ENCODE data around the gene KDM4B. TPM values are rescaled to one million over a fixed set of nuclear protein-coding genes. Genes with fewer than 3 reads are reported as not detected.

The KDM4B gene
- total RNA-seq, 6 experiments from 2014 or later, result 17.0 to 27.2 (median 20.3) TPM

DNA sequence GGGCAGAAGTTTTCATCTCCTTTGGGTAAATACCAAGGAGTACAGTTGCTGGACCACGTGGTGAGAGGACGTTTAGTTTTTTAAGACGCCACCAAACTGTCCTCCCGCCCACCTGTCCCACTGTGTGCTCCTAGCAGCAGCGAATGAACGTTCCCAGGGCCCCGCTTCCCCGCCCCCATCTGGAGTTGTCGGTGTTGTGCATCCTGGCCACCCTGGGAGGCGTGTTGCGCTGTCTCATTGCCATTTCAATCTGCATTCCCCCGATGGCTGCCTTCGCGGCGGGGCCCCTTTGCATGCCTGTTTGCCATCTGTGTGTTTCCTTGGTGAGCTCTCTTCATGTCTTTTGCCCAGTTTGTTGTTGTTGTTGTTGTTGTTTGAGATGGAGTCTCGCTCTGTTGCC is 76.1 kb downstream of the KDM4B start:
- no peak for DNase-seq
- Mint-ChIP-seq H3K4me1 (ENCODE audit: low read depth) (peaks cover 20% of the 10 kb centered on the region), H3K4me3 (no peak overlapping the region), H3K27me3 (ENCODE audit: insufficient read depth) (peaks cover 5% of the 10 kb centered on the region), H3K9me3 (peaks cover 10% of the 10 kb centered on the region; the same call in 1 of the 2 replicates), H3K36me3 (ENCODE audit: low read depth) (peaks cover 25% of the 10 kb centered on the region), H3K27ac (no peak overlapping the region)
- TF ChIP-seq, protein P1, sequence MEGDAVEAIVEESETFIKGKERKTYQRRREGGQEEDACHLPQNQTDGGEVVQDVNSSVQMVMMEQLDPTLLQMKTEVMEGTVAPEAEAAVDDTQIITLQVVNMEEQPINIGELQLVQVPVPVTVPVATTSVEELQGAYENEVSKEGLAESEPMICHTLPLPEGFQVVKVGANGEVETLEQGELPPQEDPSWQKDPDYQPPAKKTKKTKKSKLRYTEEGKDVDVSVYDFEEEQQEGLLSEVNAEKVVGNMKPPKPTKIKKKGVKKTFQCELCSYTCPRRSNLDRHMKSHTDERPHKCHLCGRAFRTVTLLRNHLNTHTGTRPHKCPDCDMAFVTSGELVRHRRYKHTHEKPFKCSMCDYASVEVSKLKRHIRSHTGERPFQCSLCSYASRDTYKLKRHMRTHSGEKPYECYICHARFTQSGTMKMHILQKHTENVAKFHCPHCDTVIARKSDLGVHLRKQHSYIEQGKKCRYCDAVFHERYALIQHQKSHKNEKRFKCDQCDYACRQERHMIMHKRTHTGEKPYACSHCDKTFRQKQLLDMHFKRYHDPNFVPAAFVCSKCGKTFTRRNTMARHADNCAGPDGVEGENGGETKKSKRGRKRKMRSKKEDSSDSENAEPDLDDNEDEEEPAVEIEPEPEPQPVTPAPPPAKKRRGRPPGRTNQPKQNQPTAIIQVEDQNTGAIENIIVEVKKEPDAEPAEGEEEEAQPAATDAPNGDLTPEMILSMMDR (IDR thresholded peaks at IDR 0.05), result no peak

DNA sequence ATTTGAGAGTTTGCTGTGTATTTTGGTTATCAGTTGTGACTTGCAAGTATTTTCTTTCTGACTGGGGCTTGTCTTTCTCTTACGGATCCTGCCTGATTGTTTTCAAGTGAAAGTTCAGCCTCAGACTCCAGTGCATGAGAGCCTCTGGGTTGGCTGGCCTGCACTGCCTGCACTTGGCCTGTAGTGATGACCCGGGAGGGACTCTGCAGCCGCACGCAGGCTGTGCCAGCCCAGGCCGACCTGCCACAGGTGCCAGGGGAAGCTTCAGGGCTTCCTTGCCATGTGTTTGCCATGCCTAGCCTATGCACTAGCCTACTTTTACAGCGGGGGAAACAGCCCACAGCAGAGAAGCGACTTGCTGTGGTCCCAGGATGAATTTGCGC is 77.0 kb downstream of the KDM4B start:
- Mint-ChIP-seq H3K4me3 (no peak overlapping the region), H3K9me3 (peaks cover 10% of the 10 kb centered on the region; the same call in 1 of the 2 replicates), H3K36me3 (ENCODE audit: low read depth) (peaks cover 25% of the 10 kb centered on the region), H3K4me1 (ENCODE audit: low read depth) (peaks cover 20% of the 10 kb centered on the region), H3K27ac (no peak overlapping the region), H3K27me3 (ENCODE audit: insufficient read depth) (peaks cover 5% of the 10 kb centered on the region)
- TF ChIP-seq, protein P1 (IDR thresholded peaks at IDR 0.05), result peak; percentile 10; the same call in 1 of the 2 replicates
- no peak for DNase-seq

DNA sequence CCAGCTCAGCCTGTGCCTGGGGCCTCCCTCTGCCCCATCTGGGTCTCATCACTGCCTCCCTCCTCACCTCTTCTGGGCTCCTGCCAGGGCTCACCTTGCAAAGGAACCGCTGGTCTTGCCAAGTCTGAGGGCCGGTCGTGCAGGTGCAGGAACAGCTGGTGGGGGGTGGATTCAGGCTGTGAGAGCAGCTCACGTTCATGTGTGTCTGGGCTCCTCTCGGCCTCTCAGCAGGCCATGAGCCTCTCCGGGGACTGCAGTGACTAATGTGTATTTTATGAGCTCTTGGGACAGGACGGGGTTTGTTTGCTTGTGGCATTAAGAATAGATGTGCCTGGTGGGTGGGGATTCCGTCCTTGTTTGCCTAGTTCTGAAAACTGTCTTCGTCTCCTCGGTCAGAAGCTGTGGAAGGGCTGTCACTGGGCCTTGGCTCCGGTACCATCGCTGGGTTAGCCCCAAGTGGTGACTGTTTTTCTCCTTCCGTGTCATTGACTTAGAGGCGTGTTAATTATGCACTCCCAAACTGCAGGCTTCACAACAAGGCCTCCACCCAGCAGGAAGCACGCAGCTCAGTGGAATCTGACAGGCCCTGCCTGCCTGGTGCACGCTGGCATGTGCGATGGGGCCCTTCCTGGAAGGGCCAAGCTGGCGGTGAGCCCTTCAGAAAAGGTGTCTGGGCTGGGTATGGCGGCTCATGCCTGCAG is 77.6 kb downstream of the KDM4B start:
- H3K4me3 Mint-ChIP-seq, result no peak overlapping the region; the same call in 1 of the 2 replicates
- peaks cover 20% of the 10 kb centered on the region for H3K4me1 Mint-ChIP-seq (ENCODE audit: low read depth)
- H3K27ac Mint-ChIP-seq, result peak overlapping the region; percentile 12; the same call in 1 of the 2 replicates
- H3K27me3 Mint-ChIP-seq (ENCODE audit: insufficient read depth), result peaks cover 5% of the 10 kb centered on the region
- DNase-seq, result peak; percentile 45
- TF ChIP-seq, protein P1 (IDR thresholded peaks at IDR 0.05), result no peak
- H3K36me3 Mint-ChIP-seq (ENCODE audit: low read depth), result peaks cover 25% of the 10 kb centered on the region
- peaks cover 10% of the 10 kb centered on the region; the same call in 1 of the 2 replicates for H3K9me3 Mint-ChIP-seq

DNA sequence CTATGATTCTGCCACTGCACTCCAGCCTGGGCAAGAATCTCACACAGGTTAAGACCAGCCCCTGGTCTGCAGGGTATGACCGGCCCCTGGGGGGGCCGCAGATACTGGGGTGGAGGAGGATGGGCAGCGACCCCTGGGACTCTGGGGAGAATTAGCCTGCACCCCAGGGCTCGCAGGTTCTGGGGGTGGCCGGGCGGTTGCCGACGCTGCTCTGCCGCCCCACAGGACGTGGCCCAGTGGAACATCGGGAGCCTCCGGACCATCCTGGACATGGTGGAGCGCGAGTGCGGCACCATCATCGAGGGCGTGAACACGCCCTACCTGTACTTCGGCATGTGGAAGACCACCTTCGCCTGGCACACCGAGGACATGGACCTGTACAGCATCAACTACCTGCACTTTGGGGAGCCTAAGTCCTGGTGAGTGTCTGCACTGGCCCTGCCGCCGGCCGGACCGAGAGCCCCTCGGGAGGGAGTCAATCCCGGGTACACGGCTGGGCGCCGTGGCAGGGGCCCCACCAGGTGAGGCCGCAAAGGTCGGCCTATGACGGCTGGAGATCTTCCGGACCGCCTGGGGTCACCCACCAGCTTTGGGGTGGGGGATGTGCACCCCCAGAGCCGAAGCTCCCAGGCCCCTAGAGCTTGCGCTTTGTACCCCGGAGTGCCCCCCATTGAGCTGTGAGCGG is 78.5 kb downstream of the KDM4B start:
- no peak overlapping the region for H3K4me3 Mint-ChIP-seq
- TF ChIP-seq, protein P1 (IDR thresholded peaks at IDR 0.05), result no peak
- peaks cover 10% of the 10 kb centered on the region; the same call in 1 of the 2 replicates for H3K9me3 Mint-ChIP-seq
- H3K36me3 Mint-ChIP-seq (ENCODE audit: low read depth), result peaks cover 18% of the 10 kb centered on the region
- H3K27ac Mint-ChIP-seq, result no peak overlapping the region
- no peak for DNase-seq
- H3K27me3 Mint-ChIP-seq (ENCODE audit: insufficient read depth), result peaks cover 5% of the 10 kb centered on the region
- peaks cover 20% of the 10 kb centered on the region for H3K4me1 Mint-ChIP-seq (ENCODE audit: low read depth)

DNA sequence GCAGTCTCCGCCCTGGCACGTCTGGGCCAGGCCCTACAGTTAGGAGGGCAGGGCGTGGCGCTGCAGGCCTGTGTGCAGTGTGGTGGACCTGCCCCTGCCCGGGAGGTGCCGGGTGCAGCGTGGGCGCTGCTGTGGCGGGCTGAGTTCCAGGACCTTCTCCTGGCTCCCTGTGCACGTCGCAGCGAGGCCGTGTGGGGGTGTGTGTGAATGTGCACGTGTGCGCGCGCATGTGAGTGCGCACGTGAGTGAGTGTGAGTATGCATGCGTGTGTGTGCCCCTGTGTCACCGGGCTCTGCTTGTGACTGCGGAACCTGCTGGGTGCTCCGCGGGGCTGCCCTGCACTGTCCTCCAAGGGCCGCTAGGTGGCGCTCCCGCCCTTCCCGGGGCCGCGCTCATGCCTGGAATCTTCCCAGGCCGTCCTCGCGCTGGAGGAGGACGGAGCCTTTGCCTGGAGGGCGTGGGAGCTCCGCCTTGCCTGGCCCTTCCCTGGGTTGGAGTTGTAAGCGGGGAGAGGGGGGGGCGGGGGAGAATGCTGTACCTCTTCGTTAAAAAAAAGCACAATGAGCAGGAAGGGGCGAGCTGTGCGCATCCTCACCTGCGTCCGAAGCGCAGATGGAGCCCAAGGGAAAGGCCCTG is 79.3 kb downstream of the KDM4B start:
- peaks cover 10% of the 10 kb centered on the region for H3K36me3 Mint-ChIP-seq (ENCODE audit: low read depth)
- DNase-seq, result peak; percentile 59
- H3K4me1 Mint-ChIP-seq (ENCODE audit: low read depth), result peaks cover 20% of the 10 kb centered on the region
- H3K4me3 Mint-ChIP-seq, result 0 out of 2 replicates have a peak overlapping the region, but pooled peaks have one; percentile 9
- TF ChIP-seq, protein P1 (IDR thresholded peaks at IDR 0.05), result peak; percentile 99
- peaks cover 6% of the 10 kb centered on the region; the same call in 1 of the 2 replicates for H3K9me3 Mint-ChIP-seq
- no peak overlapping the region; the same call in 1 of the 2 replicates for H3K27ac Mint-ChIP-seq
- H3K27me3 Mint-ChIP-seq (ENCODE audit: insufficient read depth), result peaks cover 5% of the 10 kb centered on the region

Measured in HFFc6 (cell line).